ENCODE results near the gene NUCB1.

Gene NUCB1

DNA sequence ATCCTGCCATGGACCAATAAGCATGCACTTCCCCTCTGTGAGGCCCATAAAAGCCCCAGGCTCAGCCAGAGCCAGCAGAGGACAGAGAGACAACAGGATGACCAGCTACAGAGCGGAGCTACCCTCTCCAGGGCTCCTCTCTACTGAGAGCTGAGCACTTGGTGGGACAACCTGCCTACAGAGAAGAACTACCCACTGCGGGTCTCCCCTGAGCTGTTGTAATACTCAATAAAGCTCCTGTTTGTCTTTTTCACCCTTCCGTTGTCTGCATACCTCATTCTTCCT is 47.1 kb downstream of the NUCB1 start:
- Histone ChIP-seq H3K9me3 (ENCODE audit: low read length) (no peaks in the 10 kb centered on the region), H3K4me3 (ENCODE audit: low read depth in 1 of 2, low read length in 2 of 2) (no peak overlapping the region), H3K4me1 (ENCODE audit: insufficient read depth, low read length) (no peaks in the 10 kb centered on the region), H3K9ac (ENCODE audit: low read length) (no peak overlapping the region), H3K27me3 (ENCODE audit: control insufficient read depth in 1 of 2, insufficient read depth in 2 of 2, low read length in 2 of 2) (no peaks in the 10 kb centered on the region), H3K36me3 (ENCODE audit: insufficient read depth, low read length) (no peaks in the 10 kb centered on the region), H3K27ac (ENCODE audit: low read depth, low read length) (no peak overlapping the region)

GRCh38 chr19:48950159-48950558 is 50.0 kb downstream of the NUCB1 start:
- H3K9ac ChIP-seq (ENCODE audit: low read length): no peak overlapping the region
- no peak overlapping the region for H3K27ac ChIP-seq (ENCODE audit: low read depth, low read length)
- H3K4me3 ChIP-seq (ENCODE audit: low read depth in 1 of 2, low read length in 2 of 2): no peak overlapping the region
- H3K4me1 ChIP-seq (ENCODE audit: insufficient read depth, low read length): peaks cover under 1% of the 10 kb centered on the region
- H3K27me3 ChIP-seq (ENCODE audit: control insufficient read depth in 1 of 2, insufficient read depth in 2 of 2, low read length in 2 of 2): no peaks in the 10 kb centered on the region
- no peaks in the 10 kb centered on the region for H3K9me3 ChIP-seq (ENCODE audit: low read length)
- no peaks in the 10 kb centered on the region for H3K36me3 ChIP-seq (ENCODE audit: insufficient read depth, low read length)

DNA sequence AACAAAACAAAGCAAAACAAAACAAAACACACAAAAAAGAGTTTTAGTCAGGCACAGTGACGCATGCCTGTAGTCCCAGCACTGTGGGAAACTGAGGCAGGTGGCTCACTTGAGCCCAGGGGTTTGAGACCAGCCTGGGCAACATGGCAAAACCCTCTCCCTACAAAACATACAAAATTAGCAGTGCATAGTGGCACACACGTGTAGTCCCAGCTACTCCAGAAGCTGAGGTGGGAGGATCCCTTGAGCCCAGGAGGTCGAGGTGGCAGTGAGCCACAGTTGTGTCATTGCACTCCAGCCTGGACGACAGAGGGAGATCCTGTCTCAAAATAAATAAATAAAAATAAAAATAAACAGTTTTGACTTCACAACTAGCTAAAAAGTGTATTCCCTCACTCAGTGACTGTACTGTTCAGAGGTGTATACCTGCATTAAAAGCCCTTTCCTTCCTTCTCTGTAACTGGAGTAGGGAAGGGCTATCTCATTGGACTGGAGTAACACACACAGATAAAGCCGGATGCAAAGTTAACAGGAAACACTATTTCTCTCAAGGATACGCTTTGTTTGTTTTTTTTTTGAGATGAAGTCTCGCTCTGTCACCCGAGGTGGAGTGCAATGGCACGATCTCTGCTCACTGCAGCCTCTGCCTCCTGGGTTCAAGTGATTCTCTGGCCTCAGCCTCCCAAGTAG is 50.9 kb downstream of the NUCB1 start:
- Histone ChIP-seq H3K4me3 (ENCODE audit: low read depth in 1 of 2, low read length in 2 of 2) (no peak overlapping the region), H3K27me3 (ENCODE audit: control insufficient read depth in 1 of 2, insufficient read depth in 2 of 2, low read length in 2 of 2) (no peaks in the 10 kb centered on the region), H3K9ac (ENCODE audit: low read length) (no peak overlapping the region), H3K36me3 (ENCODE audit: insufficient read depth, low read length) (peaks cover 3% of the 10 kb centered on the region), H3K4me1 (ENCODE audit: insufficient read depth, low read length) (peaks cover 9% of the 10 kb centered on the region), H3K27ac (ENCODE audit: low read depth, low read length) (no peak overlapping the region), H3K9me3 (ENCODE audit: low read length) (no peaks in the 10 kb centered on the region)

GRCh38 chr19:48953141-48953540 is 53.0 kb downstream of the NUCB1 start:
- Histone ChIP-seq H3K36me3 (ENCODE audit: insufficient read depth, low read length) (peaks cover 7% of the 10 kb centered on the region), H3K9ac (ENCODE audit: low read length) (no peak overlapping the region), H3K27ac (ENCODE audit: low read depth, low read length) (no peak overlapping the region), H3K4me1 (ENCODE audit: insufficient read depth, low read length) (peaks cover 12% of the 10 kb centered on the region), H3K4me3 (ENCODE audit: low read depth in 1 of 2, low read length in 2 of 2) (no peak overlapping the region), H3K27me3 (ENCODE audit: control insufficient read depth in 1 of 2, insufficient read depth in 2 of 2, low read length in 2 of 2) (no peaks in the 10 kb centered on the region), H3K9me3 (ENCODE audit: low read length) (no peaks in the 10 kb centered on the region)

- H3K27me3 ChIP-seq (ENCODE audit: control insufficient read depth in 1 of 2, insufficient read depth in 2 of 2, low read length in 2 of 2): no peaks in the 10 kb centered on the region
- peaks cover 7% of the 10 kb centered on the region for H3K36me3 ChIP-seq (ENCODE audit: insufficient read depth, low read length)
- no peaks in the 10 kb centered on the region for H3K9me3 ChIP-seq (ENCODE audit: low read length)
- no peak overlapping the region for H3K9ac ChIP-seq (ENCODE audit: low read length)
- H3K4me3 ChIP-seq (ENCODE audit: low read depth in 1 of 2, low read length in 2 of 2): peak overlapping the region in 1 of 2 donors; percentile 94
- H3K27ac ChIP-seq (ENCODE audit: low read depth, low read length): peak overlapping the region; percentile 97
- peaks cover 12% of the 10 kb centered on the region for H3K4me1 ChIP-seq (ENCODE audit: insufficient read depth, low read length)
Measured at GRCh38 chr19:48953990-48954594, 54.0 kb downstream of the NUCB1 start.

- peaks cover 7% of the 10 kb centered on the region for H3K36me3 ChIP-seq (ENCODE audit: insufficient read depth, low read length)
- peaks cover 12% of the 10 kb centered on the region for H3K4me1 ChIP-seq (ENCODE audit: insufficient read depth, low read length)
- peak within 1 kb of the TSS; percentile 97 for H3K27ac ChIP-seq (ENCODE audit: low read depth, low read length)
- peak within 1 kb of the TSS; percentile 86 for H3K9ac ChIP-seq (ENCODE audit: low read length)
- no peaks in the 10 kb centered on the region for H3K27me3 ChIP-seq (ENCODE audit: control insufficient read depth in 1 of 2, insufficient read depth in 2 of 2, low read length in 2 of 2)
- peak within 1 kb of the TSS; percentile 94 to 96 for H3K4me3 ChIP-seq (ENCODE audit: low read depth in 1 of 2, low read length in 2 of 2)
- H3K9me3 ChIP-seq (ENCODE audit: low read length): no peaks in the 10 kb centered on the region
Measured at GRCh38 chr19:48954595-48955307, 54.6 kb downstream of the NUCB1 start, which contains the start of gene BAX. Gene BAX, plus strand, starts transcription at chr19:48954875. Its CDS starts 54 bp downstream, at chr19:48954929.

DNA sequence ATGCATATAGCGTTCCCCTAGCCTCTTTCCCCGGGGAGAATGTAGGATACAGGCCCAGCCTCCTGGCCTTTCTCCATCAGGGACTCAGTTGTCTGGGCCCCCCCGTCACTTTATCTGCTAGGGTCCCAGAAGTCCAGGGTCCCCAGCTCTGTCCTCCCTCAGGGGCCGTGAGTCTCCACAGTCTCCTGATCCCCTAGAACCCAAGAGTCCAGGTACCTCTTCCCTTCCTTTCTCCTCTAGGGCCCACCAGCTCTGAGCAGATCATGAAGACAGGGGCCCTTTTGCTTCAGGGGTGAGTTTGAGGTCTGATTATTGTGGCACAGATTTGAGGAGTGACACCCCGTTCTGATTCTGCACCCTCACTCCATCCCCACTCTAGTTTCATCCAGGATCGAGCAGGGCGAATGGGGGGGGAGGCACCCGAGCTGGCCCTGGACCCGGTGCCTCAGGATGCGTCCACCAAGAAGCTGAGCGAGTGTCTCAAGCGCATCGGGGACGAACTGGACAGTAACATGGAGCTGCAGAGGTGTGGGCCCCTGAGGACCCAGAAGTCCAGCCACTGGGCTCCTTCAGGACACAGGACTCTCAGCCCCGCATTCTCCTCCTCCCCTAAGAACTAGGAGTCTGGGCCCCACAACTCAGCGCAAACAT is 55.3 kb downstream of the NUCB1 start:
- Histone ChIP-seq H3K36me3 (ENCODE audit: insufficient read depth, low read length) (peaks cover 7% of the 10 kb centered on the region), H3K27me3 (ENCODE audit: control insufficient read depth in 1 of 2, insufficient read depth in 2 of 2, low read length in 2 of 2) (no peaks in the 10 kb centered on the region), H3K27ac (ENCODE audit: low read depth, low read length) (peak overlapping the region; percentile 97), H3K4me3 (ENCODE audit: low read depth in 1 of 2, low read length in 2 of 2) (peak overlapping the region; percentile 94 to 96), H3K9ac (ENCODE audit: low read length) (peak overlapping the region; percentile 86), H3K4me1 (ENCODE audit: insufficient read depth, low read length) (peaks cover 12% of the 10 kb centered on the region), H3K9me3 (ENCODE audit: low read length) (no peaks in the 10 kb centered on the region)

DNA sequence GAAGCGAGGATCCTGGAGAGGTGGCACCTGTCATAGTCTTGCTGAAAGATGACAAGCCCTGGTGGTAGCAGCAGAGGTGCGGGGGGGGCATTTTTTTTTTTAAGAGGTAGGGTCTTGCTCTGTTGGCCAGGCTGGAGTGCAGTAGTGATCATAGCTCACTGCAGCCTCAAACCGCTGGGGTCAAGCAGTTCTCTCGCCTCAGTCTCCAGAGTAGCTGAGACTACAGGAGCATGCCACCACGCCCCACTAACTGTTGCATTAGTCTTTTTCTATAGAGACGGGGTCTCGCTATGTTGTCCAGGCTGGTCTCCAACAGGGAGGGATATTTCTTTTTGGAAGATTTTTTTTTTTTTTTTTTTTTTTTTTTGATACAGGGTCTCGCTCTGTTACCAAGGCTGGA is 57.9 kb downstream of the NUCB1 start:
- H3K27me3 ChIP-seq (ENCODE audit: control insufficient read depth in 1 of 2, insufficient read depth in 2 of 2, low read length in 2 of 2): no peaks in the 10 kb centered on the region
- no peaks in the 10 kb centered on the region for H3K9me3 ChIP-seq (ENCODE audit: low read length)
- no peak overlapping the region for H3K27ac ChIP-seq (ENCODE audit: low read depth, low read length)
- no peak overlapping the region for H3K9ac ChIP-seq (ENCODE audit: low read length)
- peaks cover 13% of the 10 kb centered on the region for H3K4me1 ChIP-seq (ENCODE audit: insufficient read depth, low read length)
- peaks cover 7% of the 10 kb centered on the region for H3K36me3 ChIP-seq (ENCODE audit: insufficient read depth, low read length)
- H3K4me3 ChIP-seq (ENCODE audit: low read depth in 1 of 2, low read length in 2 of 2): no peak overlapping the region

- Histone ChIP-seq H3K4me1 (ENCODE audit: insufficient read depth, low read length) (peaks cover 29% of the 10 kb centered on the region), H3K27ac (ENCODE audit: low read depth, low read length) (no peak overlapping the region), H3K9ac (ENCODE audit: low read length) (no peak overlapping the region)
Measured at GRCh38 chr19:48959341-48960239, 59.5 kb downstream of the NUCB1 start.

DNA sequence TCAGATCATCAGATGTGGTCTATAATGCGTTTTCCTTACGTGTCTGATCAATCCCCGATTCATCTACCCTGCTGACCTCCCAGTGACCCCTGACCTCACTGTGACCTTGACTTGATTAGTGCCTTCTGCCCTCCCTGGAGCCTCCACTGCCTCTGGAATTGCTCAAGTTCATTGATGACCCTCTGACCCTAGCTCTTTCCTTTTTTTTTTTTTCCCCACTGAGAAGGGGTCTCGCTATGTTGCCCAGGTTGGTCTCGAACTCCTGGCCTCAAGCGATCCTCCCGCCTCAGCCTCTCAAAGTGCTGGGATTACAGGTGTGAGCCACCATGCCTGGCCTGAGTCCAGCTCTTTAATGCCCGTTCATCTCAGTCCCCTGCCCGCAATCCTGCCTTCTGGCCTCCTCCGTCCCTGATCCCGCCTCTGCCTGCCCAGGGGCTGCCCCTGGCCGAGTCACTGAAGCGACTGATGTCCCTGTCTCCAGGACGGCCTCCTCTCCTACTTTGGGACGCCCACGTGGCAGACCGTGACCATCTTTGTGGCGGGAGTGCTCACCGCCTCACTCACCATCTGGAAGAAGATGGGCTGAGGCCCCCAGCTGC is 61.0 kb downstream of the NUCB1 start:
- peaks cover 22% of the 10 kb centered on the region for H3K4me1 ChIP-seq (ENCODE audit: insufficient read depth, low read length)
- peak overlapping the region; percentile 34 for H3K27ac ChIP-seq (ENCODE audit: low read depth, low read length)

More at GRCh38 chr19:48959341-48960239, 59.5 kb downstream of the NUCB1 start:
- Histone ChIP-seq H3K27me3 (ENCODE audit: control insufficient read depth in 1 of 2, insufficient read depth in 2 of 2, low read length in 2 of 2) (no peaks in the 10 kb centered on the region), H3K9me3 (ENCODE audit: low read length) (no peaks in the 10 kb centered on the region), H3K4me3 (ENCODE audit: low read depth in 1 of 2, low read length in 2 of 2) (no peak overlapping the region), H3K36me3 (ENCODE audit: insufficient read depth, low read length) (peaks cover 7% of the 10 kb centered on the region)

More for the DNA sequence above, 61.0 kb downstream of the NUCB1 start:
- no peaks in the 10 kb centered on the region for H3K27me3 ChIP-seq (ENCODE audit: control insufficient read depth in 1 of 2, insufficient read depth in 2 of 2, low read length in 2 of 2)
- H3K9me3 ChIP-seq (ENCODE audit: low read length): no peaks in the 10 kb centered on the region
- peaks cover 5% of the 10 kb centered on the region for H3K36me3 ChIP-seq (ENCODE audit: insufficient read depth, low read length)
- H3K9ac ChIP-seq (ENCODE audit: low read length): no peak overlapping the region
- no peak overlapping the region for H3K4me3 ChIP-seq (ENCODE audit: low read depth in 1 of 2, low read length in 2 of 2)

All from muscle layer of colon (tissue), 2 donors.